D721Med (cell line): Measurements from ENCODE around the gene NLK.
"Not testable (repeated sequence)": the region's sequence is repeated elsewhere in the genome, so short reads cannot be mapped to it uniquely, and the experiment has no call there.

Source experiments
- DNase-seq: peaks from one replicate; pipeline ENCODE4 v3.0.0; 2011; ENCODE audit warnings: low spot score; ENCODE audit not compliant: insufficient read length
- FAIRE-seq: peaks from 2 replicates; lab custom pipeline; 2011; peaks lifted over from hg19 to GRCh38; lab: Jason Lieb, UNC
- CTCF ChIP-seq: IDR thresholded peaks from 2 replicates; pipeline ENCODE4 v1.5.1; 2012; ENCODE audit warnings: mild to moderate bottlenecking, control low read depth; ENCODE audit not compliant: insufficient read depth; ENCODE audit errors: missing control alignments

The NLK gene

GRCh38 chr17:28020515-28020914 is 22.0 kb upstream of the NLK start:
- no peak for TF ChIP-seq CTCF
- no peak for FAIRE-seq
- DNase-seq = no peak

- FAIRE-seq (no peak), DNase-seq (no peak)
- no peak for TF ChIP-seq CTCF
These were observed 13.4 kb upstream of the NLK start for GRCh38 chr17:28029044-28029443.

GRCh38 chr17:28030386-28030785 is 12.1 kb upstream of the NLK start:
- TF ChIP-seq CTCF = no peak
- no peak for FAIRE-seq
- DNase-seq = no peak

GRCh38 chr17:28031174-28031573 is 11.3 kb upstream of the NLK start:
- no peak for TF ChIP-seq CTCF
- FAIRE-seq (no peak), DNase-seq (no peak)

GRCh38 chr17:28033972-28034714 is 8.3 kb upstream of the NLK start:
- FAIRE-seq (no peak), DNase-seq (no peak)
- TF ChIP-seq CTCF = no peak

- FAIRE-seq, DNase-seq: not testable (repeated sequence)
These were observed 7.0 kb upstream of the NLK start for GRCh38 chr17:28035452-28035851.

- not testable (repeated sequence) for FAIRE-seq, DNase-seq
These were observed 6.6 kb upstream of the NLK start for GRCh38 chr17:28035884-28036283.

- FAIRE-seq (no peak), DNase-seq (no peak)
- TF ChIP-seq CTCF = no peak
These were observed 3.7 kb upstream of the NLK start for GRCh38 chr17:28038802-28039201.
